ENCODE results near the gene BTBD2.

Gene BTBD2

GRCh38 chr19:1987197-1988187 lies 28.0 kb downstream of the BTBD2 start:
- DNase-seq (ENCODE audit: low read depth in 2 of 2, low spot score in 1 of 2): no peak

- no peak for DNase-seq (ENCODE audit: low read depth in 2 of 2, low spot score in 1 of 2)
These were observed 29.0 kb downstream of the BTBD2 start for GRCh38 chr19:1986357-1987162.

GRCh38 chr19:1985588-1986356 lies 29.7 kb downstream of the BTBD2 start:
- no peak for DNase-seq (ENCODE audit: low read depth in 2 of 2, low spot score in 1 of 2)

- no peak for DNase-seq (ENCODE audit: low read depth in 2 of 2, low spot score in 1 of 2)
These were observed 31.2 kb downstream of the BTBD2 start for GRCh38 chr19:1984357-1984756.

- DNase-seq (ENCODE audit: low read depth in 2 of 2, low spot score in 1 of 2): no peak
These were observed 34.3 kb downstream of the BTBD2 start for GRCh38 chr19:1981253-1981652.

GRCh38 chr19:1980809-1981181 lies 34.7 kb downstream of the BTBD2 start:
- DNase-seq (ENCODE audit: low read depth in 2 of 2, low spot score in 1 of 2): no peak

GRCh38 chr19:1980091-1980808 lies 35.3 kb downstream of the BTBD2 start:
- DNase-seq (ENCODE audit: low read depth in 2 of 2, low spot score in 1 of 2): no peak

- no peak for DNase-seq (ENCODE audit: low read depth in 2 of 2, low spot score in 1 of 2)
These were observed 35.9 kb downstream of the BTBD2 start for GRCh38 chr19:1979642-1980041.

GRCh38 chr19:1979017-1979416 lies 36.5 kb downstream of the BTBD2 start:
- no peak for DNase-seq (ENCODE audit: low read depth in 2 of 2, low spot score in 1 of 2)

- DNase-seq (ENCODE audit: low read depth in 2 of 2, low spot score in 1 of 2): no peak
These were observed 37.1 kb downstream of the BTBD2 start for GRCh38 chr19:1978346-1978894.

GRCh38 chr19:1977120-1977519 lies 38.4 kb downstream of the BTBD2 start:
- no peak for DNase-seq (ENCODE audit: low read depth in 2 of 2, low spot score in 1 of 2)

GRCh38 chr19:1975162-1975480 lies 40.4 kb downstream of the BTBD2 start:
- DNase-seq (ENCODE audit: low read depth in 2 of 2, low spot score in 1 of 2): no peak

GRCh38 chr19:1974381-1975161 lies 40.9 kb downstream of the BTBD2 start:
- no peak for DNase-seq (ENCODE audit: low read depth in 2 of 2, low spot score in 1 of 2)

GRCh38 chr19:1970806-1971502 lies 44.6 kb downstream of the BTBD2 start:
- DNase-seq (ENCODE audit: low read depth in 2 of 2, low spot score in 1 of 2): no peak

- DNase-seq (ENCODE audit: low read depth in 2 of 2, low spot score in 1 of 2): no peak
These were observed 45.3 kb downstream of the BTBD2 start for GRCh38 chr19:1970003-1970805.

- no peak for DNase-seq (ENCODE audit: low read depth in 2 of 2, low spot score in 1 of 2)
These were observed 46.1 kb downstream of the BTBD2 start for GRCh38 chr19:1969176-1970002.
